Skeletal muscle satellite cell (primary cell): Measurements from ENCODE around the gene RHBDF1.

Experiments used
- H3K27me3 ChIP-seq: 2 replicates; pipeline ENCODE4 v1.7.0; 2013; ENCODE audit warnings: low read length; ENCODE audit not compliant: control insufficient read depth, insufficient read depth
- H3K36me3 ChIP-seq: 2 replicates; pipeline ENCODE4 v1.7.0; 2013; ENCODE audit warnings: mild to moderate bottlenecking, control low read depth, low read length; ENCODE audit not compliant: insufficient read depth
- H3K4me1 ChIP-seq: 2 replicates; pipeline ENCODE4 v1.7.0; 2013; ENCODE audit warnings: low read length; ENCODE audit not compliant: control insufficient read depth, insufficient read depth
- H3K4me2 ChIP-seq: 2 replicates; pipeline ENCODE4 v1.7.0; 2013; ENCODE audit warnings: mild to moderate bottlenecking, low read length
- H3K4me3 ChIP-seq: 2 replicates; pipeline ENCODE4 v1.7.0; 2013; ENCODE audit warnings: low read length
- H3K9ac ChIP-seq: 2 replicates; pipeline ENCODE4 v1.7.0; 2013; ENCODE audit warnings: mild to moderate bottlenecking, low read depth, low read length, moderate library complexity
- H3K9me3 ChIP-seq: replicated peaks from 2 replicates; pipeline ENCODE4 v1.7.0; 2013; ENCODE audit warnings: mild to moderate bottlenecking, control low read depth, low read length

RHBDF1 gene

GRCh38 chr16:77807-78443 lies 5.5 kb upstream of the RHBDF1 start, which contains the start of gene MPG:
TSS of gene MPG (plus strand) at chr16:78225. CDS start at chr16:78310, 85 bp downstream.
- Histone ChIP-seq H3K4me3 (peak within 1 kb of the TSS; percentile 95), H3K27me3 (no peaks in the 10 kb centered on the region), H3K9ac (peak within 1 kb of the TSS; percentile 99), H3K36me3 (peaks cover 22% of the 10 kb centered on the region), H3K4me2 (peak within 1 kb of the TSS; percentile 99), H3K9me3 (no peaks in the 10 kb centered on the region), H3K4me1 (peaks cover 76% of the 10 kb centered on the region)

- Histone ChIP-seq H3K4me3 (peak overlapping the region; percentile 95), H3K9me3 (no peaks in the 10 kb centered on the region), H3K9ac (peak overlapping the region; percentile 99), H3K4me2 (peak overlapping the region; percentile 99), H3K4me1 (peaks cover 75% of the 10 kb centered on the region), H3K36me3 (peaks cover 18% of the 10 kb centered on the region), H3K27me3 (no peaks in the 10 kb centered on the region)
These were observed 4.9 kb upstream of the RHBDF1 start for GRCh38 chr16:77273-77806.

- peak overlapping the region; percentile 99 for H3K4me2 ChIP-seq
- H3K4me3 ChIP-seq: peak overlapping the region; percentile 95
- peaks cover 18% of the 10 kb centered on the region for H3K36me3 ChIP-seq
- H3K27me3 ChIP-seq: no peaks in the 10 kb centered on the region
- H3K9ac ChIP-seq: peak overlapping the region; percentile 99
- no peaks in the 10 kb centered on the region for H3K9me3 ChIP-seq
- peaks cover 72% of the 10 kb centered on the region for H3K4me1 ChIP-seq
These were observed 4.3 kb upstream of the RHBDF1 start for GRCh38 chr16:76535-77272.

GRCh38 chr16:75580-76501 lies 3.4 kb upstream of the RHBDF1 start:
- Histone ChIP-seq H3K9me3 (no peaks in the 10 kb centered on the region), H3K4me2 (peak overlapping the region; percentile 99), H3K27me3 (no peaks in the 10 kb centered on the region), H3K4me3 (peak overlapping the region; percentile 95), H3K4me1 (peaks cover 72% of the 10 kb centered on the region), H3K9ac (peak overlapping the region; percentile 99), H3K36me3 (peaks cover 17% of the 10 kb centered on the region)

- H3K4me3 ChIP-seq: no peak overlapping the region
- peaks cover 9% of the 10 kb centered on the region for H3K36me3 ChIP-seq
- no peaks in the 10 kb centered on the region for H3K9me3 ChIP-seq
- peak overlapping the region; percentile 19 for H3K9ac ChIP-seq
- peaks cover 75% of the 10 kb centered on the region for H3K4me1 ChIP-seq
- H3K27me3 ChIP-seq: no peaks in the 10 kb centered on the region
- no peak overlapping the region for H3K4me2 ChIP-seq
These were observed 2.4 kb upstream of the RHBDF1 start for GRCh38 chr16:74747-75334.

GRCh38 chr16:74051-74746 lies 1.8 kb upstream of the RHBDF1 start:
- H3K36me3 ChIP-seq: peaks cover 3% of the 10 kb centered on the region
- no peaks in the 10 kb centered on the region for H3K9me3 ChIP-seq
- no peak overlapping the region for H3K4me3 ChIP-seq
- no peak overlapping the region for H3K9ac ChIP-seq
- peaks cover 75% of the 10 kb centered on the region for H3K4me1 ChIP-seq
- H3K27me3 ChIP-seq: no peaks in the 10 kb centered on the region
- H3K4me2 ChIP-seq: no peak overlapping the region

- Histone ChIP-seq H3K27me3 (no peaks in the 10 kb centered on the region), H3K4me1 (peaks cover 75% of the 10 kb centered on the region), H3K9me3 (no peaks in the 10 kb centered on the region), H3K9ac (peak overlapping the region; percentile 91), H3K36me3 (peaks cover 10% of the 10 kb centered on the region), H3K4me3 (peak overlapping the region; percentile 95), H3K4me2 (peak overlapping the region; percentile 86)
These were observed 660 bp downstream of the RHBDF1 start for GRCh38 chr16:71540-72401.

GRCh38 chr16:71210-71539 lies 1.3 kb downstream of the RHBDF1 start:
- H3K4me3 ChIP-seq: peak overlapping the region; percentile 95

GRCh38 chr16:69181-69580 lies 3.2 kb downstream of the RHBDF1 start:
- Histone ChIP-seq H3K4me1 (peaks cover 61% of the 10 kb centered on the region), H3K27me3 (no peaks in the 10 kb centered on the region), H3K9me3 (no peaks in the 10 kb centered on the region), H3K4me3 (no peak overlapping the region), H3K4me2 (peak overlapping the region; percentile 86), H3K9ac (peak overlapping the region; percentile 28), H3K36me3 (peaks cover 20% of the 10 kb centered on the region)

More at GRCh38 chr16:71210-71539, 1.3 kb downstream of the RHBDF1 start:
- H3K9ac ChIP-seq: peak overlapping the region; percentile 91
- peaks cover 11% of the 10 kb centered on the region for H3K36me3 ChIP-seq
- H3K4me1 ChIP-seq: peaks cover 72% of the 10 kb centered on the region
- H3K4me2 ChIP-seq: peak overlapping the region; percentile 86
- no peaks in the 10 kb centered on the region for H3K9me3 ChIP-seq
- H3K27me3 ChIP-seq: no peaks in the 10 kb centered on the region
